ENCODE results near the gene CSN2.

GRCh38 chr4:69974631-69975030 is 9.1 kb upstream of the CSN2 start:
- TF ChIP-seq CTCF (conservative IDR thresholded peaks at IDR 0.05) (no peak), ZFX (IDR thresholded peaks at IDR 0.05) (no peak)
